Measurements from ENCODE around the gene NDUFAF7. TPM values are rescaled to one million over a fixed set of nuclear protein-coding genes. Genes with fewer than 3 reads are reported as not detected.

The NDUFAF7 gene
- total RNA-seq, result 10 to 100 TPM in 3 of 4 donors, 1 to 10 TPM in 1; 1.9 to 21.6 (median 16.5) TPM

GRCh38 chr2:37231241-37232130 is at the start of gene NDUFAF7, which contains the start of gene CEBPZ:
Gene NDUFAF7 (plus strand): TSS chr2:37231658. CDS start chr2:37231706, 48 bp downstream.
Gene CEBPZ (minus strand): TSS chr2:37231596. CDS start chr2:37231567, 29 bp downstream.
- Histone ChIP-seq H3K36me3 (peaks cover 0 to 24% (median 9%) of the 10 kb centered on the region in 4 donors), H3K27me3 (no peaks in the 10 kb centered on the region), H3K9me3 (no peaks in the 10 kb centered on the region), H3K27ac (peak within 1 kb of the TSS; percentile 93 to 94 (median 94)), H3K4me1 (peaks cover 0 to 34% (median 24%) of the 10 kb centered on the region in 4 donors), H3K4me3 (peak within 1 kb of the TSS; percentile 76 to 80 (median 78))
- in situ Hi-C loops (cut with MboI; ENCODE audit: low pct_ligation_motif_present in 1 of 4, low pct_unique_long_range_greater_than_20kb in 1 of 4, low sequenced_read_pairs in 3 of 4) (no loop called here), intact Hi-C loops (cut with DNase I; ENCODE audit: low total_unique reads) (loop anchor here (10.0 kb wide), 1 partner anchor 77 kb away; the partner anchor contains the start of gene EIF2AK2)
- TF ChIP-seq POLR2AphosphoS5 (IDR thresholded peaks at IDR 0.05) (peak; percentile 84 to 95 (median 94)), EP300 (IDR thresholded peaks at IDR 0.05; ENCODE audit: low read depth) (no peak), CTCF (IDR thresholded peaks at IDR 0.05) (peak in 1 of 5 experiments; percentile 27), POLR2A (IDR thresholded peaks at IDR 0.05) (peak; percentile 91)
- 0% methylated on average over 73 of the region's 73 CpGs; no CpG with 5 or more reads in 1 of the 2 donors for WGBS, 2 donors (ENCODE audit: low coverage in 1 of 2)
- DNase-seq, result peak; percentile 94

GRCh38 chr2:37181726-37182684 is 49.5 kb upstream of the NDUFAF7 start:
- Histone ChIP-seq H3K4me3 (no peak overlapping the region), H3K27me3 (no peaks in the 10 kb centered on the region), H3K4me1 (no peaks in the 10 kb centered on the region), H3K9me3 (no peaks in the 10 kb centered on the region), H3K27ac (no peak overlapping the region), H3K36me3 (no peaks in the 10 kb centered on the region)
- intact Hi-C loops (cut with DNase I; ENCODE audit: low total_unique reads) (no loop called here), in situ Hi-C loops (cut with MboI; ENCODE audit: low pct_ligation_motif_present in 1 of 4, low pct_unique_long_range_greater_than_20kb in 1 of 4, low sequenced_read_pairs in 3 of 4) (no loop called here)
- TF ChIP-seq EP300 (IDR thresholded peaks at IDR 0.05; ENCODE audit: low read depth) (no peak), CTCF (IDR thresholded peaks at IDR 0.05) (no peak), POLR2A (IDR thresholded peaks at IDR 0.05) (no peak), POLR2AphosphoS5 (IDR thresholded peaks at IDR 0.05) (no peak)
- 71 to 79% methylated on average over 10 to 17 of the region's 17 CpGs for WGBS, 2 donors (ENCODE audit: low coverage in 1 of 2)
- DNase-seq, result no peak

- Histone ChIP-seq H3K9me3 (no peaks in the 10 kb centered on the region), H3K27ac (no peak within 1 kb of the TSS), H3K4me1 (no peaks in the 10 kb centered on the region), H3K27me3 (no peaks in the 10 kb centered on the region), H3K36me3 (no peaks in the 10 kb centered on the region), H3K4me3 (no peak within 1 kb of the TSS)
- in situ Hi-C loops (cut with MboI; ENCODE audit: low pct_ligation_motif_present in 1 of 4, low pct_unique_long_range_greater_than_20kb in 1 of 4, low sequenced_read_pairs in 3 of 4), result no loop called here
- no peak for TF ChIP-seq CTCF (IDR thresholded peaks at IDR 0.05)
- TF ChIP-seq EP300 (IDR thresholded peaks at IDR 0.05; ENCODE audit: low read depth), result no peak
- TF ChIP-seq POLR2A (IDR thresholded peaks at IDR 0.05), result no peak
- no peak for DNase-seq
- intact Hi-C loops (cut with DNase I; ENCODE audit: low total_unique reads), result no loop called here
- 97 to 100% methylated on average over 2 of the region's 2 CpGs for WGBS, 2 donors (ENCODE audit: low coverage in 1 of 2)
Observed at GRCh38 chr2:37188570-37188969, 42.9 kb upstream of the NDUFAF7 start, which contains the start of gene SULT6B1. Gene SULT6B1 (minus strand): TSS chr2:37188670. CDS start chr2:37188640, 30 bp downstream.

Measured in transverse colon (tissue), 4 donors.